ENCODE data around the gene SOX6.
"Not testable (repeated sequence)": the region's sequence is repeated elsewhere in the genome, so short reads cannot be mapped to it uniquely, and the experiment has no call there.

The SOX6 gene

GRCh38 chr11:16356057-16356760, at the start of gene SOX6:
Gene SOX6, minus strand, starts transcription at chr11:16356546. Its CDS starts 15,298 bp downstream, at chr11:16341248.
- peak in 6 of 14 donors; percentile 2 to 37 (median 9) for DNase-seq

- DNase-seq = no peak
Observed at GRCh38 chr11:16404781-16405285, 48.5 kb upstream of the SOX6 start.

GRCh38 chr11:16403851-16404250, 47.5 kb upstream of the SOX6 start:
- no peak for DNase-seq

- no peak for DNase-seq
Observed at GRCh38 chr11:16403448-16403803, 47.1 kb upstream of the SOX6 start.

GRCh38 chr11:16402654-16403447, 46.5 kb upstream of the SOX6 start:
- peak in 9 of 14 donors; percentile 5 to 64 (median 28) for DNase-seq

- no peak for DNase-seq
Observed at GRCh38 chr11:16397390-16397789, 41.0 kb upstream of the SOX6 start.

GRCh38 chr11:16395601-16396000, 39.3 kb upstream of the SOX6 start:
- DNase-seq = no peak

GRCh38 chr11:16394947-16395346, 38.6 kb upstream of the SOX6 start:
- no peak for DNase-seq

- DNase-seq = no peak
Observed at GRCh38 chr11:16393340-16393739, 37.0 kb upstream of the SOX6 start.

- DNase-seq = no peak
Observed at GRCh38 chr11:16392616-16393015, 36.3 kb upstream of the SOX6 start.

GRCh38 chr11:16390826-16391225, 34.5 kb upstream of the SOX6 start:
- DNase-seq = not testable (repeated sequence)

GRCh38 chr11:16385099-16385498, 28.8 kb upstream of the SOX6 start:
- DNase-seq = no peak

- DNase-seq = no peak
Observed at GRCh38 chr11:16382638-16383380, 26.5 kb upstream of the SOX6 start.

GRCh38 chr11:16382186-16382585, 25.8 kb upstream of the SOX6 start:
- DNase-seq = no peak

GRCh38 chr11:16380941-16381568, 24.7 kb upstream of the SOX6 start:
- no peak for DNase-seq

- no peak for DNase-seq
Observed at GRCh38 chr11:16378906-16379305, 22.6 kb upstream of the SOX6 start.

- no peak for DNase-seq
Observed at GRCh38 chr11:16377746-16378145, 21.4 kb upstream of the SOX6 start.

GRCh38 chr11:16375664-16376063, 19.3 kb upstream of the SOX6 start:
- not testable (repeated sequence) for DNase-seq

GRCh38 chr11:16373768-16374167, 17.4 kb upstream of the SOX6 start:
- DNase-seq = no peak

- no peak for DNase-seq
Observed at GRCh38 chr11:16372355-16372754, 16.0 kb upstream of the SOX6 start.

- no peak for DNase-seq
Observed at GRCh38 chr11:16367252-16367651, 10.9 kb upstream of the SOX6 start.

- DNase-seq = no peak
Observed at GRCh38 chr11:16365581-16366228, 9.4 kb upstream of the SOX6 start.
